Tibial artery (tissue), 4 donors: ENCODE results near the gene KLK10.

ENCODE experiments used
- DNase-seq, 2 donors: peaks; one replicate each; pipeline ENCODE4 v3.0.0-alpha.2; 2019
- H3K27ac ChIP-seq, 2 donors: fragments of 200-600 bp; sonication (generic) in 1 of 2; 1 replicate in 1 of 2; 2 replicates in 1 of 2; pipeline ENCODE4 v1.5.1; 2018 to 2019; ENCODE audit warnings: mild to moderate bottlenecking in 1 of 2
- H3K27me3 ChIP-seq, 2 donors: fragments of 200-600 bp; sonication (generic) in 1 of 2; one replicate each; pipeline versions ENCODE4 v1.5.1 to v1.6.0; 2016 to 2019
- H3K36me3 ChIP-seq, 3 donors: fragments of 200-600 bp; sonication (generic) in 2 of 3; one replicate each; pipeline ENCODE4 v1.5.1; 2016 to 2019; ENCODE audit warnings: mild to moderate bottlenecking in 2 of 3
- H3K4me1 ChIP-seq, 4 donors: fragments of 200-600 bp; sonication (generic) in 2 of 4; 1 replicate in 3 of 4; 2 replicates in 1 of 4; pipeline ENCODE4 v1.5.1; 2016 to 2019
- H3K4me3 ChIP-seq, 2 donors: fragments of 200-600 bp; sonication (generic) in 1 of 2; 1 replicate in 1 of 2; 2 replicates in 1 of 2; pipeline ENCODE4 v1.5.1; 2018 to 2019; ENCODE audit warnings: mild to moderate bottlenecking in 2 of 2
- H3K9me3 ChIP-seq, 3 donors: fragments of 200-600 bp; sonication (generic) in 1 of 3; one replicate each; pipeline ENCODE4 v1.5.1; 2016 to 2019
- CTCF ChIP-seq, 2 experiments: fragments of 200-600 bp in 1 of 2; fragments of 450-650 bp in 1 of 2; IDR thresholded peaks; one replicate each; pipeline ENCODE4 v1.5.1; 2017 to 2019; ENCODE audit warnings: antibody characterized with exemption in 2 of 2, mild to moderate bottlenecking in 1 of 2, moderate library complexity in 1 of 2
- intact Hi-C: fragments of 100-400 bp; cut with DNase I; formaldehyde crosslinking; loops from one replicate; pipeline ENCODE4 v1.15.0; 2023; ENCODE audit warnings: low total_unique reads

The KLK10 gene

GRCh38 chr19:50963381-50963780 is 56.1 kb downstream of the KLK10 start:
- TF ChIP-seq CTCF (IDR thresholded peaks at IDR 0.05), result no peak
- H3K9me3 ChIP-seq, result no peaks in the 10 kb centered on the region
- no peak overlapping the region for H3K27ac ChIP-seq
- intact Hi-C loops, result no loop called here
- H3K36me3 ChIP-seq, result no peaks in the 10 kb centered on the region
- peaks cover 0 to 6% of the 10 kb centered on the region in 2 donors for H3K27me3 ChIP-seq
- H3K4me1 ChIP-seq, result no peaks in the 10 kb centered on the region
- H3K4me3 ChIP-seq, result no peak overlapping the region
- no peak for DNase-seq
